Neural progenitor cell (in vitro differentiated cells): ENCODE measurements around the gene TMEM204. TPM values are rescaled to one million over a fixed set of nuclear protein-coding genes. Genes with fewer than 3 reads are reported as not detected.

Experiments
- DNase-seq: peaks from one replicate; pipeline ENCODE4 v3.0.0-alpha.2; 2016; ENCODE audit warnings: low spot score
- H2AFZ ChIP-seq: fragments of 200-600 bp; sonication (generic); replicated peaks from 2 replicates; pipeline ENCODE4 v1.6.1; 2016; ENCODE audit warnings: antibody characterized with exemption
- H3F3A ChIP-seq: fragments of 200-600 bp; sonication (generic); 2 replicates; pipeline ENCODE4 v1.6.1; 2016; ENCODE audit warnings: antibody characterized with exemption, low read depth
- H3K27ac ChIP-seq: fragments of 200-600 bp; sonication (generic); 2 replicates; pipeline ENCODE4 v1.5.1; 2016; ENCODE audit warnings: mild to moderate bottlenecking
- H3K27me3 ChIP-seq: fragments of 200-600 bp; sonication (generic); 2 replicates; pipeline ENCODE4 v1.6.1; 2016; ENCODE audit warnings: mild to moderate bottlenecking, moderate library complexity
- H3K36me3 ChIP-seq: fragments of 200-600 bp; sonication (generic); 2 replicates; pipeline ENCODE4 v1.5.1; 2016
- H3K4me1 ChIP-seq: fragments of 200-600 bp; sonication (generic); 2 replicates; pipeline ENCODE4 v1.6.1; 2016; ENCODE audit warnings: mixed run types
- H3K4me2 ChIP-seq: fragments of 200-600 bp; sonication (generic); 2 replicates; pipeline ENCODE4 v1.6.1; 2016
- H3K4me3 ChIP-seq: fragments of 200-600 bp; sonication (generic); 2 replicates; pipeline ENCODE4 v1.5.1; 2016
- H3K79me2 ChIP-seq: fragments of 200-600 bp; sonication (generic); 2 replicates; pipeline ENCODE4 v1.6.1; 2016; ENCODE audit warnings: low read depth
- H3K9ac ChIP-seq: fragments of 200-600 bp; sonication (generic); 2 replicates; pipeline ENCODE4 v1.6.1; 2016
- H3K9me3 ChIP-seq: fragments of 200-600 bp; sonication (generic); 2 replicates; pipeline ENCODE4 v1.5.1; 2016; ENCODE audit warnings: low read depth
- H4K20me1 ChIP-seq: fragments of 200-600 bp; sonication (generic); 2 replicates; pipeline ENCODE4 v1.6.1; 2016; ENCODE audit warnings: low read depth
- H3K27ac Mint-ChIP-seq: 3 replicates; pipeline ENCODE4 v1.8.0; 2021; ENCODE audit warnings: mixed read lengths
- H3K27me3 Mint-ChIP-seq: 2 replicates; pipeline ENCODE4 v1.8.0; 2022; ENCODE audit warnings: low read depth, mild to moderate bottlenecking, inconsistent platforms, moderate library complexity, mixed read lengths; ENCODE audit not compliant: insufficient read depth
- H3K36me3 Mint-ChIP-seq: 3 replicates; pipeline ENCODE4 v1.8.0; 2021; ENCODE audit warnings: mixed read lengths
- H3K4me1 Mint-ChIP-seq: 3 replicates; pipeline ENCODE4 v1.8.0; 2021; ENCODE audit warnings: mixed read lengths
- H3K4me3 Mint-ChIP-seq: 3 replicates; pipeline ENCODE4 v1.8.0; 2021; ENCODE audit warnings: mild to moderate bottlenecking, moderate library complexity, mixed read lengths
- H3K9me3 Mint-ChIP-seq: 3 replicates; pipeline ENCODE4 v1.8.0; 2020; ENCODE audit warnings: mixed read lengths
- CTCF ChIP-seq: fragments of 200-600 bp; sonication (generic); IDR thresholded peaks from 2 replicates; pipeline ENCODE4 v1.5.1; 2017; ENCODE audit warnings: antibody characterized with exemption, mild to moderate bottlenecking
- EZH2 ChIP-seq: fragments of 200-600 bp; sonication (generic); IDR thresholded peaks from 2 replicates; pipeline ENCODE4 v1.6.1; 2017; ENCODE audit warnings: antibody characterized with exemption, mild to moderate bottlenecking, moderate library complexity
- EZH2phosphoT487 ChIP-seq: fragments of 200-600 bp; sonication (generic); IDR thresholded peaks from 2 replicates; pipeline ENCODE4 v1.6.1; 2017; ENCODE audit warnings: antibody characterized with exemption
- total RNA-seq: library from RNA; depleted of rRNA; stranded (reverse); fragments of >200 nt; gene quantifications from 2 replicates; pipeline ENCODE4 v1.2.3, GENCODE V29; 2015; ENCODE audit warnings: low replicate concordance

TMEM204 gene
- total RNA-seq, 1 donor from 2014 or later, result not detected

DNA sequence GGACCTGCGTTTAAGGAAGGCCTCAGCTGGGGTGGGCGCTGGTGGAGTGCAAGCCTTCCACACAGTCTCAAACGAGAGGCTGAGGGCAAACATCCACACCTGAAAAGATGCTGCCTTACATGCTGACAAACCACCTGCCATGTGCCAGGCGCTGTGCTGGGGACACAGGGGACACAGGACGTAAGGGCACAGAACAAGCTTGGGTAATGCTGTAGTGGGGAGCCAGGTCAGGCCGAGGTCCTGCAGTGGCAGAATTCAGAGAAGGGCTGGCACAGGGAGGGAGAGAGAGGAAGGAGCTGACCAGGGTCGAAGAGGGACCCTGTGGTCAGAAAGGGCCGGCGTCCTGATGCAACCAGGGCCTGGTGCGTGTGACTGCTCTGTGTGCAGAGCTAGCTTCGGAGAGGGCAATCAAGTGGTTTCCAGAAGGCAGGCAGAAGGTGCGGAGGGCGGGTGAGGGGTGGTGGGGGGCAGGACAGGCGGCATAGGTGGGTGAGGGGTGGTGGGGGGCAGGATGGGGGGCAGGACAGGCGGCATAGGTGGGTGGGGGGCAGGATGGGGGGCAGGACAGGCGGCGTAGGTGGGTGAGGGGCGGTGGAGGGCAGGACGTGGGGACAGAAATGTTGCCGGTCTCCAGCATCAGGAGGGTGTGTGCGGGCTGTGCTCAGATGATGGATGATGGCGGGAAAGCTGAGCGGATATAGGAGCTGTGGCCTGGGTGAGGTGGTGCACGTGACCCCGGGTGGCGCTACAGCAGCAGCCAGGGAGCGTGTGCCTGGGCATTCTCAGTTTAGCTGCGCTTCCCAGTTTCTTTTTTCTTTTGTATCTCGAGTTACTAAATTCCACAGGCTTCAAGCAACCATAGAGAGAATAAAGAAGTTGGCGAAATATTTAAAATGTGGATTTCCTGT is 21.6 kb upstream of the TMEM204 start:
- Histone ChIP-seq H3K4me3 (no peak overlapping the region), H3K79me2 (no peaks in the 10 kb centered on the region), H3K4me2 (no peak overlapping the region), H3K27me3 (no peaks in the 10 kb centered on the region), H4K20me1 (no peaks in the 10 kb centered on the region), H3K27ac (no peak overlapping the region), H2AFZ (no peak overlapping the region), H3F3A (peaks cover 5% of the 10 kb centered on the region), H3K4me1 (no peaks in the 10 kb centered on the region), H3K9ac (no peak overlapping the region), H3K36me3 (no peaks in the 10 kb centered on the region), H3K9me3 (no peaks in the 10 kb centered on the region)
- Mint-ChIP-seq H3K36me3 (peaks cover 23% of the 10 kb centered on the region), H3K27me3 (peaks cover 4% of the 10 kb centered on the region), H3K9me3 (peaks cover 7% of the 10 kb centered on the region), H3K4me3 (no peak overlapping the region), H3K4me1 (no peaks in the 10 kb centered on the region), H3K27ac (no peak overlapping the region)
- no peak for DNase-seq
- TF ChIP-seq EZH2 (no peak), EZH2phosphoT487 (no peak), CTCF (no peak)

DNA sequence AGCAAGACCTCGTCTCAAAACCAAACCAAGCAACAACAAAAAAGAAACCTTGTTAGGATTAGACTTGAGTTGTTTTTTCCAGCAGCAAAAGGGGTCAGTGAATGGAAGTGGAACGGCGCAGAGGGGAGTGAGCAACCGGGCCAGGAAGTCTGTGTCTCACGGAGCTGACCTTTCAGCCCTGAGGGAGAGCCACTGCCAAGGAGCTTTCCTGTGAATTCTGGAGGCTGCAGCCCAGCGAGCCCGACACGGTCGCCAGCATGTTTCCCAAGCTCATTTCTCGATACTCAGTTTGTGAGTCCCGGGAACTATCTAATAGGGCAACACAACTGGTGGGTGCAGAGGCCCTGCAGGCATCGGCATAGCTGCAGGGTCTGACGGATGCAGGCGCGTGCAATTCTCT is 20.7 kb upstream of the TMEM204 start:
- H3K27ac Mint-ChIP-seq, result peak overlapping the region; percentile 9
- H3K79me2 ChIP-seq, result no peaks in the 10 kb centered on the region
- H2AFZ ChIP-seq, result no peak overlapping the region
- H3K9me3 ChIP-seq, result no peaks in the 10 kb centered on the region
- peaks cover 4% of the 10 kb centered on the region for H3K27me3 Mint-ChIP-seq
- H3K27ac ChIP-seq, result peak overlapping the region; percentile 20
- peaks cover 23% of the 10 kb centered on the region for H3K36me3 Mint-ChIP-seq
- no peaks in the 10 kb centered on the region for H4K20me1 ChIP-seq
- H3K36me3 ChIP-seq, result no peaks in the 10 kb centered on the region
- no peak for TF ChIP-seq EZH2
- no peak for TF ChIP-seq EZH2phosphoT487
- TF ChIP-seq CTCF, result no peak
- peaks cover 7% of the 10 kb centered on the region for H3K9me3 Mint-ChIP-seq
- peaks cover 5% of the 10 kb centered on the region for H3F3A ChIP-seq
- DNase-seq, result no peak
- H3K27me3 ChIP-seq, result no peaks in the 10 kb centered on the region
- H3K9ac ChIP-seq, result no peak overlapping the region
- no peak overlapping the region for H3K4me3 ChIP-seq
- H3K4me2 ChIP-seq, result no peak overlapping the region
- no peak overlapping the region for H3K4me3 Mint-ChIP-seq
- no peaks in the 10 kb centered on the region for H3K4me1 ChIP-seq
- H3K4me1 Mint-ChIP-seq, result no peaks in the 10 kb centered on the region

GRCh38 chr16:1514507-1514906 is 19.0 kb upstream of the TMEM204 start:
- Histone ChIP-seq H3K4me2 (no peak overlapping the region), H3K27ac (no peak overlapping the region), H3K4me3 (no peak overlapping the region), H3F3A (peaks cover 5% of the 10 kb centered on the region), H3K4me1 (no peaks in the 10 kb centered on the region), H3K27me3 (no peaks in the 10 kb centered on the region), H4K20me1 (no peaks in the 10 kb centered on the region), H3K9me3 (no peaks in the 10 kb centered on the region), H3K36me3 (no peaks in the 10 kb centered on the region), H3K9ac (no peak overlapping the region), H2AFZ (no peak overlapping the region), H3K79me2 (no peaks in the 10 kb centered on the region)
- Mint-ChIP-seq H3K27ac (no peak overlapping the region), H3K4me3 (no peak overlapping the region), H3K4me1 (no peaks in the 10 kb centered on the region), H3K9me3 (peaks cover 7% of the 10 kb centered on the region), H3K36me3 (peaks cover 23% of the 10 kb centered on the region), H3K27me3 (peaks cover 7% of the 10 kb centered on the region)
- TF ChIP-seq EZH2phosphoT487, result no peak
- TF ChIP-seq CTCF, result no peak
- TF ChIP-seq EZH2, result no peak
- DNase-seq, result no peak
